Eye (tissue), 1 donor: ENCODE measurements around the gene WNT3.

ENCODE experiments used
- DNase-seq: peaks from one replicate; pipeline ENCODE4 v3.0.0-alpha.2; 2015

Gene WNT3

DNA sequence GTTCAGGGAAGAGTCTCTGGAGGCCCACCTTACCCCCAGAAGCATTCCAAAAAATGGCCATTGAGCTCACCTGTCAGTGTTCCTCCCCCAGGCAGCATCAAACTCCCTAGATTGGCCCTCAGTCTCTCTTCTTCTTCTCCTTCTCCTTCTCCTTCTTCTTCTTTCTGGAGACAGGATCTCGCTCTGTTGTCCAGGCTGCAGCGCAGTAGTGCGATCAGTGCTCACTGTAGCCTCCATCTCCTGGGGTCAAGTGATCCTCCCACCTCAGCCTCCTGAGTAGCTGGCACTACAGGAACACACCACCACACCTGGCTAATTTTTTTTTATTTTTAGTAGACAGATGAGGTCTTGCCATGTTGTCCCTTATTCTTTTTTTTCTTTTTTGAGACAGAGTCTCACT is 16.4 kb upstream of the WNT3 start:
- DNase-seq: no peak

DNA sequence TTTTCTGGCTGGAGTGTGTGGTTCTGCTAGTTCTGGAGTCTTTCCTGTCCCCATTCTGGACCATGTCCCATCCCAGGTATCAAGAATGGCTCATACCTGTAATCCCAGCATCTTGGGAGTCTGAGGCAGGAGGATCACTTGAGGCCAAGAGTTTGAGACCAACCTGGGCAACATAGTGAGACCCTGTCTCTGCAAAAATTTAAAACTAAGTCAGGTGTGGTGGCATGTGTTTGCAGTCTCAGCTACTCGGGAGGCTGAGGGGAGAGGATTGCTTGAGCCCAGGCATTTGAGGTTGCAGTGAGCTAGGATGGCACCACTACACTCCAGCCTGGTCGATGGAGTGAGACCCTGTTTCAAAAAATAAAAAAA is 15.3 kb upstream of the WNT3 start:
- DNase-seq: no peak

DNA sequence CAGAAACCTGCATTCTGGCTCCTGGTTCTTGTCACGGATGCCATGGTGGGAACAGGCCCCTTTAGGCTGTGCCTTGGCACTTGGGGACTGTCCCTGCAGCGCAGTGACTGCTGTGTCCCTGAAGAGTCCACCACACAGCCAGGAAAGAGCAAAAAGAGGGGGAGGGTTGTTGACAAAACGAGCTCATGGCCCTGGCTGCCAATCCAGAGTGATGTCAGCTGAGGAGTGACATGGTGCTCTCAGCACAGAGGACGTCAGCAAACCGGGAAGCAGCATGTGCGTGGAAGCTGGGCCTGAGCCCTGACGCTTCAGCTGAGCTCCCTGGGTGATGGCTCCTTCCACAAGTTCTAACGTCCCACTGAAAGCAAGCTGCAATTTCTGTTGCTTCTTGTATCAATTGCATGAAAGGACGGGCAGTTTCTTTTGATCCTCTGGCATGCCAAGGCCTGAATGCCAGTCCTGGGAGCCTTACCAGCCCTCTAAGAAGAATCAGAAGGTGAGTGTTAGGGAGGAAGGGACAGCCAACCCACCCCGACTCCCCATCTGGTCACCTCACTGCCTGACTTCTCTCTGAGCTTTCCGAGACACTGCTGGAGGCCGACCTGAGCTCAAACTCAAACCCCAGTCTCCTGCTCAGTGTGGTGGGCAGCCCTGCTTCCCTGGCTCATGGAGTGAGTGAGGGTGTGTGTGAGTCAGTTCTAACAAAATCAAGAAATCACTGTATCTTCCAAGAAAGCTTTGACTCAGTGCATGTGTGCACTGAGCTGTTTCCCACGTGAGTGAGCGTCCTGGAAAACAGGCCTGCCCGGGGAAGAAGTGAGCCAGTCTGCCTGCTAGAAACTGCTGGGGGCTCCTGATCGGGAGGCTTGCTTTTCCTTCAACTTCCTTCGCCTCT is 14.7 kb upstream of the WNT3 start:
- DNase-seq: peak; percentile 43

DNA sequence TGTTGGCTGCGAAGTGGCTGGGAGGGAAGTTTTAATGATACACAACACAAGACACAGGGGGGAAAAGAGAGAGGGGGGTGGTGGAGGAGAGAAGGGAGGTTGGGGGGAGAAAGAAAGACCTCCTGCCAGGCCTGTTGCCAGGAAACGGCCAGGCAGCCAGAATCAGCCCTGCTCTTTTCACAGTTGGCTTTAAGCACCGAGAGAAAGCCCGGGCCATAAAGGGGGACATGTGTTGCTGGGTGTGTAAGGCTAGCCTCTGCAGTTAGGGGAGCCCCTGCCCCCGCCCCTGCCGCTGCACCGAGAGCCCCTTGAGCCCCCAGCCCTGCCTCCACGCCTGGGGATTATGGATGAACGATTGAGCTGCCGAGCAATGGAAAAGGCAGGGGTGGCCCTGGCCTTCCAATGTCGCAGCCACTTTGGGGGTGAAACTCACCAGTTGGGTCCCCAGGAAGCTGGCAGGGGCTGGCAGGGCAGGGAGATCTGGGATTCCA is 13.9 kb upstream of the WNT3 start:
- DNase-seq: peak; percentile 75

DNA sequence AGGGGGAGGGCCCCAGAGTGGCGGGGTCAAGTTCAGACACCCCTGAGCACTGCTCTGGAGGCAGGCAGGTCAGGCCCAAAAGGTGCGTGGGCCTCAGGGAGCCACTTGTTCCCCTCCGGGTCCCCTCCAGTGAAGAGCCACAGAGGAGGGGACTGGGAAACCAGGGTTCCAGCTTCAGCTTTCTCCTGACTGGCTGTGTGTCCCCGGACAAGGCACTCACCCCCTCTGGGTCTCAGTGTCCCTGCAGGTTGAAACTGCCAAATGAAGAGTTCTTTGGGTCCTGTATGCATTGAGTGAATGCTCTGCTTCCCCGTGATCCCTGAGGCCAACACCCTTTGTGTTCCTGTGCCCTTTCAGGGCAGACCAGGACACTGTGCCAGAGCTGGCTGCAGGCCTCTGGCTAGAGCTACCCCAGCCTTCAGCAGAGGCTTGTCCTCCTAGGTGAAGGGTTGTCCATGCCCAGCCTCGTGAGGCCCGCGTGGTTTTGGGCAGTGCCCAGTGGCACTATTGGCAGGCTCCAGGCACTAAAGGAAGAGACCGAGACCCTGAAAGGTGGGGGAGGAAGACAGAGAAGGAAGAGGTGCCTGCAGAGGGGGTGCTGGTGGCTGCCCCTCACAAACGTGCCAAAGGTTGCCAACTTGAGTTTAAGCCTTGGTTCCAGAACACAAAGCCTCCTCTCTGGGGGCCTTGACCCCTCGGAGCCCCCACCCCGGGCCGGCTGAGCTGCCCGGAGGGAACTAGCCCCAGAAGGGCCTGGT is 13.3 kb upstream of the WNT3 start:
- DNase-seq: no peak

DNA sequence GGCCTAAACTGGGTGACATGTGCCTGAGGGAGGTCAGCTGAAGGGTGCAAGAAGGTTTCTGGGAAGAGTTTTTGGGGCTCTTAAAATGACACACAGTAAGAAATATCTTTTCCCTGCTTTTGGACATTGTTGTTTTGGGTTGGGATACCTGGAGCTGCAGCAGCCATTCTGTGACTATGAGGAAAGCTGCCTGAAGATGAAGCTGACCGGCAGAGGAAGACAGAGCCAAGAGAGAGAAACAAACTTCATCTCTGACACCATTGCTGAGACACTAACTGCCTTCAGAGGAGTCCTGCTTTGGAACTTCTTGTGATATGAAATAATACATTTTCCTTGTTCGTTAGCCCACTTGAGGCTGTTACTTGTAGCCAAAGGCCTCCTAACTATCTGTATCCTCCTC is 8.8 kb upstream of the WNT3 start:
- DNase-seq: no peak

DNA sequence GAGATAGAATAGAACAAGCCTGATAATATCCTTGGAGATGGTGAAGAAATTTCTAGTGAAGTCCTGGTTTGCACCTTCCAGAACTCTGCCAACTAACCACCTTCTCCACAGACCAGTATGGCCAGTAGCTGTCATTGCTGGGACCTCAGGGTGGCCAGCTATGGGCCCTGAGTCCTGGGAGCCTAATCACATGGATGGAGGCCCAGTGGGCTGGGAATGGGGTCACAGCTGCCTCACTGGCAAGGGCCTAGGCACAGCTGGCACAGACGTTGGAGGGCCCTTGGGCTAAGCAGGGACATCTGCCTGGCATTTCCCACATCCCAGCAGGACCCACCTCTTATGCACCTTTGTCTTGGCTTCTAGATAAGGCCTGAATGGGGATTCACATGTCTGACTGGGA is 7.6 kb upstream of the WNT3 start:
- no peak for DNase-seq

DNA sequence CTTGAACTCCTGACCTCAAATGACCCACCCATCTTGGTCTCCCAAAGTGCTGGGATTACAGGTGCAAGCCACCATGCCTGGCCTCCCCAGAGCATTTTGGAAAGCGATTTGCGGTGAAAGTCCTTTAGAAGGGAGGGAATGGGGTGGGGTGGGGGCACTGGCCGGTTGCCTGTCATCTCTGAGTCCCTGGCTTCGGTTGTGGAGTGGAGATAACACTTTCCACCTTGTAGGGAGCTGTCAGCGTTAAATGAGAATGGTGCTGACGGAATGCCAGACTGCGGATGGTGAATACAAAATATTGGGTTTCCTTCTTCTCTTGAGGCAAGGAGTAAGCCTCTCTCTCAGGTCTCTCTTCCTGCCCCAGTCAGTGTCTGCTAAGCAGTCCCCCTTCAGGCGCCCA is 5.2 kb upstream of the WNT3 start:
- DNase-seq: no peak

DNA sequence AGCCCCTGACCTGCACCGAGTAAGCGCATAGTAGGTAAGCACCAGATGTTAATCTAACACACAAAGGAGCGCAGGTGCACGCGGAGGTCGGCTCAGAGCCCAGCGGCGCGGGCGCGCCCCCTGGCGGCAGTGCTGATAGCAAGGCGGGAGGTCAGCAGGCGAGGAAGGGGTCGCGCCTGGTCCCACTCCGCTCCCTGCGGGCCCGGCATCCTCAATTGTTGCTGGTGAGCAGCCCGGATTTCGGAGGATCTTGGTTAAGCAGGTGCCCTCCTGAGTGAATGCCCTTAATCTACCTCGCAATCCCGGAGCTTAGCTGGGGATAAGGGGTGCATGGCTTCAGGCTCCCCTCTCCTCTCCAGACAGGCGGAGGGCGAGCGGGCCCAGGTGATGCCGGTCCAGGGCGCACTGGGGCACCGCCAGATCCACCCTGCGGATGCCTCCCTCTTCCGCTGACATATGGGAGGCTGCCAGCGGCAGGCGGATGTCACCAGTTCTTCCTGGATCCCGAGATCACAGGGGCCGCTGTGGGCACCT is 4.0 kb upstream of the WNT3 start:
- no peak for DNase-seq

DNA sequence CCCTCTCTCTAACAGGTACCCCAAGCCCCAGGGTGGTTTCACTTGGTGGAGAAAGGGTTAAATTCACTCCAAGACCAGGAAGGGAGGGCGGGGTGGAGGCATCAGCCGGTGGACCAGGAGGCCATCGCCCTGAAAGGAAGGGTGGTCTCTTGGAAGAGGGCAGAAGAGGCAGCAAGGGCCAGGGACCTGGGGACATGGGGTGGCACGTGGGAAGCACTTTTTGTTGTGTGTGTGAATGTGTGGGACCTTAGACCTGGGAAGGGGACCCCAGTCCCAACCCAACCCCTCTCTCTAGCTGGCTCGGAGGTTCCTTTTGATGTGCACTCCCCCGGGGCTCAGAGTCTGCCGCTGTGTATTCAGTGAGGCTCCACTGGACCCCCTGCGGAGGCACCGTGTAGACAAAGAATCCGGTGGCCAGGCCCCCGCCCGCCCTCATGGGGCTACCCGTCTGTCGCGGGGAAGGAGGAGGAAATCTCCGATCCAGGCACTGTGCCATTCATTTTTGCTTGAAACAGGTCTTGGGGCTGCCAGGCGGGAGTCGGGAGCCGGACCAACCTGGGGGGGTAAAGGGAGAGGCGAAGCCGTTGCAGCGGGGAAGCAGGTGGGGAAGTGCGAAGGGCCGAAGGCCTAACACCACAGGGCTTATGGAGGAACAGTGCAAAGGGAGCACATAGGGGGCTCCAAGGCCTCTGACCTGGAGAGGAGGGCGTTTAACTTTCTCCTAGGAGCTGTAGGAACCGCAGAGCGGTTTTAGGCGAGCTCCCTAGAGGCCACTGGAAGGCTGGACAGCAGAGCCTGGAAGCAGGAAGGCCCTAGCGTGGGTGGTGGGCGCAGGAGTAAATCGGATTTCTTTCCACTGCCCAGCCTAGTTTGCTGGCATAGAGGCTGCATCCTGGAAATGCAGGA is 3.2 kb upstream of the WNT3 start:
- no peak for DNase-seq

DNA sequence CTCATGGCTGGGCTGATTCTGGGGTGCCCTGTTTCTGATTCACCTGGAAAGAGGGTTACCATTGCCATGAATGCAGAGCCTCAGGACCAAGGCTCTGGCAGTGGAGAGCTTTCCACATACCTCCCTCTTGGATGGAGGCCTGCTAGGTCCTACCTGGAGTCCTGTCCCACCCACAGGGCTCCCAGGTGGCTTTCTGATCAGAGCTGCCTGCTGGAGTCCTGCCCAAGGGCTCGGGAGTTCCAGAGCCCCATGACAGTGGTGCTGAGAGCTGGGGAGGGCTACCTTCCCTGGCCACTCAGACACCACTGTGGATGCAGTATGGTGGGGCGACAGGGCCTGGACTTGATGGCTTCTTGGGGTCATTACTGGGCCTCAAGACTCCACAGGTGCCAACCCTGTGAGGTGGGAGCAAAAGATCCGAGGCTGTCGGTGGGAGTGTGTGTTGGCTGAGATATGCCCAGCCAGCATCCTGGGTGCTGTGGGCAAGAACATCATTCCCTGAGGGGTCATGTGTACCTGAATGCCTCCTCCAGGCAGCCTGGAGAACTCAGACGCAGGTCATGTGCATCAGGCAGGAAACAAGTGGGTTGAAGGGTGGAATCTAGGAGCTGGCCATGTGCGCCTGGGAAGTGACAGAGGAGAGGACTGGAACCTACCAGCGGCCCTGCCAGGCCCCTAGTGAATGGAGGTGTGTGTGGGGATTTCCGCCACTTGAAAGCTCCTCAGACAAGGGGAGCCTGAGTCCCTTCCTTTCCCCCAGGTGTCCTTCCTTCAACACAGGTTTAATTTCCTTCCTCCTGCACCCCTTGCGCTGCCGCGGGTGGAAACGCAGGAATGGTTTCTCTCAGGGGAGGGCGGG is 2.3 kb upstream of the WNT3 start:
- DNase-seq: no peak

DNA sequence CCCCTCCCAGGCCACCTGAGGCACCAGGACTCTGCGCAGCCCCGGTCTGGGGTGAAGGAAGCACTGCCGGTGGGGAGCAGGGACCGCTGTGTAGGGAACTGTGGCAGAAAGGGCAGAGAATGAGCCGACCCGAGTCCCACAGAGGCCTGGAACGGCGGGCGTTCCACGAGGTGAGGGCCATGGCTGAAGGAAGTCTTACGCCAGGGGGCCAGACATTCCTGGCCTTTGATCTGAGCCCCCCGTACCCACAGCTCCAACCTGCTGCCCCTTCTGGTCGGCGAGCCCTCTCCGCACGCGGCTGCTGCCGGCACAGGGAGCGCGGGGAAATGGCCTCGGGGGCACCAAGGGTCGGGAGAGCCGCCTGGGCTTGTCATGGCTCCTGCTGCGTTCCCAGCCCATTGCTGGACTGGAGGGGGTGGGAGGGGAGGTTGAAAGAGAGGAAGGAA is 1.4 kb upstream of the WNT3 start:
- DNase-seq: peak; percentile 33

DNA sequence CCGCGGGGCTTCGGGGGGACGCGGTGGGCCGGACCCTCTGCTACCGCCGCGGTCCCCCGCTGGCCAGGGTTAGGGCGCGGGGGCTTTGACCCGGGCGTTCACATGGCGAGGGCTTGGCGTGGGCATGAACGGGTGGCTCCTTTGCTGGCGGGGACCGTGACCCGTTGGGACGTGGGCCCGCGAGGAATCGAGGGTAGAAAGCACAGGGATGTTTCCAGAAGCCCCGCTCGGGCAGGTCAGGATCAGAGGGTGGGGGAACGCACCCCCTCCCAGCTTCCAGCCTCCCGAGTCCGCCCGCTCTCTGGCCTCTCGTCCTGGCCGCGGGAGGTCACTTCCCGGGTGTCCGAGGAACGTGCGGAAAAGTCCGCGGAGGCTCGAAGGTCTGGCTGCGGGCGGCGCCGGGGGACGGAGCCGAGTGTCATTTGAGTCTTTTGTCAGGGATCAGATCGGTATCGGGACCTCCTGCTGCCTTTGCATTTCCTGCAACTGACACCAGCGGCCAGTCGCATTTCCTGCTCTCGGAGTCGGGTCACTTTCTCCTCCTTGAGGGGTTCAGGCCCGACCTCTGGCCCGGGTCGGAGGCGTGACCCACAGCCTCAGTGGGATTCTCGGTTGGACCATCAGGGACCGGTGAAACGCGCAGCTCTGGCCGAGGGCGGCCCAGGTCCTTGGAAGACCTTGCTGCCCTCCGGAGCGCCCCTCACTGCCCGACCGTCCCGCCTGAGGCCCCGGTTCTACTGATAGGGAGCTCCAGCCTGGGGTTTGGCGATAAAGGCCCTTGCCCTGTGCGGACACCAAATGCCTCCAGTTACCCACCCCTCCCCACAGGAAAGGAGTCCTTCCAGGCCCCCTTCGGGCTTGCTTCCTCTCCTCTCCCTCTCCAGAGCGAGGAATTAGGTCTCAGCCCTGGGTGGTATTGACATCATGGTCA is 702 bp upstream of the WNT3 start:
- DNase-seq: peak; percentile 63

DNA sequence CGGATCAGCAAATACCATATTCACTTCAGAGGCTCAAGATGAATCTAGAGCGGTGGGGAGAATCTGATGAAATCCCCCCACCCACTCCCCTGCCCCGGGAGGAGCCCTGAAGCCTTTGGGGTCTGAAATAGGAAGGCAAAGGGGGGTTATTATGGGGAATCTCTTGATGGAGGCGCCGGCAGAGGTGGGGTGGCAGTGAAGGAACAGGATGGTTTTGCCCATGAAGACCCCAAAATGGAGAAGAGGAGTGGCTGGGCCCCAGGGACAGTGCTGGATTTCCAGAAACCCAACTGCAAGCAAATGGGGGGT is 637 bp downstream of the WNT3 start:
- DNase-seq: no peak

DNA sequence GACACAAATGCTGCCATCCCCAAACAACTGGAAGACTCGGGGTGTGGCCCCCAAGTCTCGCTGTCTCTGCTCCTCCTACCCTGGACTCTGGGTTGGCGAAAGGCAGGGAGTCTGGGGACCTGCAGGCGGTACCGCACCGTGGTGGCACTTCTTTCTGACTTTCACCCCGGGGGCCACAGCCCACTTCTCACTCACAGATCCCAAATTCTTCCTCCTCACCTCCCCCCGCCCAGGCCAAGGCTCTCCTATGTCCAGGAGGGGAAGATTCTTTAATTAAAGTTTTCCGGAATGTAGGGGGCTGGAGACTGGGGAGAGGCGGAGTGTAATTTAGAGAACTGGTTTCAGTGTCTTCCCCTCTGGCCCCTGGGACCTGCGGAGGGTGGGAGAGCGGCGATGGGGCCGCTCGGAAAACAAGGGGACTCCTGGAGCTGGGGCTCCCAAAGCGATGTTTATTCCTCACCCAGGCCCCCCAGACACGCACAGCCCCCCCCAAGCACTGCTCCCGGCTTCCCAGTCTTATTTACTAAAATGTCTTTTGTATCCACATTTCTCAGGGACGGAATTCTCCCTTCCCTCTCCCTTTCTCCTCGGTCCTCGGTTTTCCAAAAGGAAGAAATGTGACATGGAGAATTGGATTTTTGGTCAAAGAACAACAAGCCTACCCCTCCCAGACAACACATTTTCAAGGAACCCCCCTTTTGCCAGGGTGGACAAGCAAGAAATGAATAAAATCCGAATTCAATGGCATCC is 1.2 kb downstream of the WNT3 start:
- no peak for DNase-seq

DNA sequence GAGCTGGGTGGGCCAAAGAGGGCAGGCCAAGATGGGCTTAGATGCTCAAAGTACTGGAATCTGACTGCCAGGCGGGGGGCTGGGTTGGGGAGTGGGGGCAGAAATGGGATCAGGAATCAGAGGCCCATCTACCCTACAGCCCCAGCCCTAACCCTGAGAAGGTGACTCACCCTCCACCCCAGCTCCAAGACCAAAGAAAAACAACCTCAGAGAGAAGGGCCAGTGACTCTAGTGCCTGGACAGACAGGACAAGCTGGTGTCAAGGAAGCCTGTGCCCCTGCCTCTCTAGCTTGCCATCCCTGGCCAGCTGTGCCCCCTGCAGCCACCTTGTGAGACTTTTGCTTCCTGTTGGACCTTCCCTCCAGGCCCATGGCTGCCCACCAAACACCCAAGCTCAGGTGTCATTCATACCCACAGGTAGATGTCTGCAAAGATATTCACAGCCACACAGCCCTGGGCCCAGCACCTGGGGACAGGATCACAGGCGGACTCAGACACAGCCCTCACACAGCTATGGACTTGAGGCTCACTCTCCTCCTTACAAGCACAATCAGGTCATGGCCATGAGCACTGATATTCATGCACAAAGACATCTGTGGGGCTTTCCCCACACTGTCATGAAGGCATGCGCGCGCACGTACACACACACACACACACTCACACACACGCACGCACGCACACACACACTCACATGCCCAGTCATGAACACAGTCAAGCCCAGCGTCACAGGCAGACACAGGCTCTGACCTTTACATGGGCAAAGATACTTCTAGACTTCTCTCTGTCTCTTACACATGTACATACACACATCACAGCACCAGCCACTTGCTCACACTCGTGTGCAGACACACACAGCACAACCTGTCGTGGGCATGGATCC is 2.8 kb downstream of the WNT3 start:
- DNase-seq: peak; percentile 36

DNA sequence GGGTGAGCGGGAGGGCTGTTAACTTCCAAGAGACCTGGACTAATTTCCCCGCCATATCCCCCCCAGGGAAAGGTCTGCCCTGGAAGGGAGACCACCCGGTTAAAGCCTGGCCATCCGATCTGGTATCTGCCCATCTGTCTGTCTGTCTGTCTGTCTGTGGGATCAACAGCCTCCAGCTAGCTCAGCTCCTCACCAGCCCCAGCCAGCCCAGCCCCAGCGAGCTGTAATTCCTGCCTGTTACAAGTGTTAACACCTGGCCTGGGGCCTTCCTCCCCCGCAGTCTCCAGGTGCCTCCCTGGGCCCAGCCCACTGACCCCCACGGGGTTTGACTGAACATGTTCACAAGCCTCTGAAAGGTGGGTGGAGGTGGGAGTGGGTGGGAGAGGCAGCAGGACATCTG is 4.0 kb downstream of the WNT3 start:
- DNase-seq: no peak

DNA sequence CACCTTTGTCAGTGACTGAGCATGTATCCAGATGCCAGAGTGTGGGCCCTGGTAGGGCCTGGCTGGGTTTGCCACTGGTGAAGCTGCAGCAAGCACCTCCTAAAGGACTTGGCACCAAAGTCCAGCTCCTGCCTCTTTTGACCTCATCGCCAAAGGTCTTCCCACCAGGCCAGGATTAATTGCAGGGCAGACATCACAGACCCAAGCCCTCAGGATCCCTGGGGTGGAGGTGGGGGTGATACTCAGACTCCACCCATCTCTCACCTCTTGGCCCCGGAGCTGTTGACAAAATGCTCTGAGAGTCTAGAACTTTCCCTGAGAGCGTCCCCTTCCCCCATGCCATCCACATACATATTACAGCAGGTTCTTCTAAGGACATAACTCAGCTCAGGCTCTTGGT is 4.6 kb downstream of the WNT3 start:
- DNase-seq: no peak
